HFFc6 (cell line): ENCODE measurements around the gene CAVIN3. TPM values are rescaled to one million over a fixed set of nuclear protein-coding genes. Genes with fewer than 3 reads are reported as not detected.

Experiments used
- DNase-seq: peaks from one replicate; pipeline ENCODE4 v3.0.0-alpha.2; 2018
- H3K27ac Mint-ChIP-seq: 2 replicates; pipeline ENCODE4 v1.8.0; 2020; ENCODE audit warnings: mild to moderate bottlenecking, mixed read lengths
- H3K27me3 Mint-ChIP-seq: 2 replicates; pipeline ENCODE4 v1.8.0; 2021; ENCODE audit warnings: mild to moderate bottlenecking, moderate library complexity, mixed read lengths; ENCODE audit not compliant: insufficient read depth
- H3K36me3 Mint-ChIP-seq: 2 replicates; pipeline ENCODE4 v1.8.0; 2021; ENCODE audit warnings: low read depth, mixed read lengths
- H3K4me1 Mint-ChIP-seq: 2 replicates; pipeline ENCODE4 v1.8.0; 2020; ENCODE audit warnings: low read depth, mixed read lengths
- H3K4me3 Mint-ChIP-seq: 2 replicates; pipeline ENCODE4 v1.8.0; 2020; ENCODE audit warnings: mild to moderate bottlenecking, moderate library complexity, mixed read lengths
- H3K9me3 Mint-ChIP-seq: 2 replicates; pipeline ENCODE4 v1.8.0; 2020; ENCODE audit warnings: mild to moderate bottlenecking, mixed read lengths
- CTCF ChIP-seq: fragments of 200-600 bp; sonication (generic); IDR thresholded peaks from 2 replicates; pipeline ENCODE4 v1.5.0; 2021; ENCODE audit warnings: antibody characterized with exemption, mild to moderate bottlenecking
- total RNA-seq, 6 experiments: library from RNA; stranded (reverse); fragmentation: NEBNext Ultra II Directional; extraction: Animal tissue kit (Norgen Biotek cat#: 25700); gene quantifications; 2 replicates in 1 of 6; 3 replicates in 5 of 6; pipeline ENCODE4 v1.2.3, GENCODE V29; 2021

CAVIN3 gene
- total RNA-seq, 6 experiments from 2014 or later: 140 to 235 (median 203) TPM

- no peaks in the 10 kb centered on the region; the same call in 1 of the 2 replicates for H3K27me3 Mint-ChIP-seq
- H3K9me3 Mint-ChIP-seq: no peaks in the 10 kb centered on the region
- no peak overlapping the region for H3K4me3 Mint-ChIP-seq
- H3K4me1 Mint-ChIP-seq: peaks cover 43% of the 10 kb centered on the region
- DNase-seq: no peak
- H3K36me3 Mint-ChIP-seq: peaks cover 6% of the 10 kb centered on the region
- no peak overlapping the region; the same call in 1 of the 2 replicates for H3K27ac Mint-ChIP-seq
- peak; percentile 19; the same call in 1 of the 2 replicates for TF ChIP-seq CTCF
These were observed 3.1 kb upstream of the CAVIN3 start for GRCh38 chr11:6323291-6323905.

- peak overlapping the region; percentile 96 for H3K4me3 Mint-ChIP-seq
- peak; percentile 74 for DNase-seq
- 0 out of 2 replicates have a peak, but pooled peaks have one; percentile 8 for TF ChIP-seq CTCF
- H3K9me3 Mint-ChIP-seq: no peaks in the 10 kb centered on the region
- peaks cover 44% of the 10 kb centered on the region for H3K4me1 Mint-ChIP-seq
- no peaks in the 10 kb centered on the region; the same call in 1 of the 2 replicates for H3K27me3 Mint-ChIP-seq
- H3K36me3 Mint-ChIP-seq: peaks cover 15% of the 10 kb centered on the region
- H3K27ac Mint-ChIP-seq: peak overlapping the region; percentile 98
These were observed 1.7 kb upstream of the CAVIN3 start for GRCh38 chr11:6321961-6322362.

GRCh38 chr11:6321356-6321755, 1.1 kb upstream of the CAVIN3 start:
- TF ChIP-seq CTCF: no peak
- H3K27me3 Mint-ChIP-seq: no peaks in the 10 kb centered on the region; the same call in 1 of the 2 replicates
- H3K36me3 Mint-ChIP-seq: peaks cover 15% of the 10 kb centered on the region
- H3K9me3 Mint-ChIP-seq: no peaks in the 10 kb centered on the region
- DNase-seq: peak; percentile 0
- peak overlapping the region; percentile 96 for H3K4me3 Mint-ChIP-seq
- H3K4me1 Mint-ChIP-seq: peaks cover 44% of the 10 kb centered on the region
- peak overlapping the region; percentile 98 for H3K27ac Mint-ChIP-seq

- H3K27ac Mint-ChIP-seq: peak overlapping the region; percentile 98
- peaks cover 51% of the 10 kb centered on the region for H3K4me1 Mint-ChIP-seq
- TF ChIP-seq CTCF: no peak
- no peaks in the 10 kb centered on the region; the same call in 1 of the 2 replicates for H3K27me3 Mint-ChIP-seq
- peak; percentile 95 for DNase-seq
- H3K4me3 Mint-ChIP-seq: peak overlapping the region; percentile 96
- H3K9me3 Mint-ChIP-seq: no peaks in the 10 kb centered on the region
- H3K36me3 Mint-ChIP-seq: peaks cover 15% of the 10 kb centered on the region
These were observed 444 bp downstream of the CAVIN3 start for GRCh38 chr11:6319704-6320410.

- Mint-ChIP-seq H3K27me3 (no peaks in the 10 kb centered on the region; the same call in 1 of the 2 replicates), H3K4me3 (peak overlapping the region; percentile 96), H3K27ac (peak overlapping the region; percentile 98), H3K36me3 (peaks cover 15% of the 10 kb centered on the region), H3K9me3 (no peaks in the 10 kb centered on the region), H3K4me1 (peaks cover 51% of the 10 kb centered on the region)
- no peak for DNase-seq
- peak; percentile 41; the same call in 1 of the 2 replicates for TF ChIP-seq CTCF
These were observed 1.1 kb downstream of the CAVIN3 start for GRCh38 chr11:6319001-6319703.
